Skin of body (tissue), 2 donors: Measurements from ENCODE around the gene SEPTIN5. TPM values are rescaled to one million over a fixed set of nuclear protein-coding genes. Genes with fewer than 3 reads are reported as not detected.
"Not testable (repeated sequence)": the region's sequence is repeated elsewhere in the genome, so short reads cannot be mapped to it uniquely, and the experiment has no call there.

Source experiments
- DNase-seq: peaks from one replicate; lab custom pipeline; 2025; lab: John Stamatoyannopoulos, UW
- total RNA-seq: library from RNA; depleted of rRNA; stranded (reverse); fragments of >200 nt; gene quantifications from one replicate; pipeline ENCODE4 v1.2.3, GENCODE V29; 2014

Gene SEPTIN5
- total RNA-seq, 1 donor from 2014 or later = 33.7 TPM

- DNase-seq = no peak
Measured at GRCh38 chr22:19680911-19681862, 33.1 kb upstream of the SEPTIN5 start.

- DNase-seq = no peak
Measured at GRCh38 chr22:19681863-19682245, 32.4 kb upstream of the SEPTIN5 start.

GRCh38 chr22:19686946-19687345 lies 27.4 kb upstream of the SEPTIN5 start:
- no peak for DNase-seq

GRCh38 chr22:19687561-19688300 lies 26.6 kb upstream of the SEPTIN5 start:
- DNase-seq = no peak

- no peak for DNase-seq
Measured at GRCh38 chr22:19688301-19689290, 25.7 kb upstream of the SEPTIN5 start.

- DNase-seq = no peak
Measured at GRCh38 chr22:19689408-19689807, 24.9 kb upstream of the SEPTIN5 start.

- no peak for DNase-seq
Measured at GRCh38 chr22:19691007-19691720, 23.1 kb upstream of the SEPTIN5 start.

GRCh38 chr22:19691721-19692341 lies 22.5 kb upstream of the SEPTIN5 start:
- no peak for DNase-seq

- no peak for DNase-seq
Measured at GRCh38 chr22:19693581-19693980, 20.7 kb upstream of the SEPTIN5 start.

GRCh38 chr22:19693981-19694670 lies 20.2 kb upstream of the SEPTIN5 start:
- no peak for DNase-seq

GRCh38 chr22:19694696-19695095 lies 19.6 kb upstream of the SEPTIN5 start:
- DNase-seq = no peak

GRCh38 chr22:19696504-19697276 lies 17.6 kb upstream of the SEPTIN5 start:
- no peak for DNase-seq

GRCh38 chr22:19697871-19698270 lies 16.4 kb upstream of the SEPTIN5 start:
- DNase-seq = not testable (repeated sequence)

- no peak for DNase-seq
Measured at GRCh38 chr22:19700790-19701419, 13.4 kb upstream of the SEPTIN5 start.

GRCh38 chr22:19701420-19702145 lies 12.7 kb upstream of the SEPTIN5 start:
- DNase-seq = no peak

GRCh38 chr22:19703869-19704268 lies 10.4 kb upstream of the SEPTIN5 start:
- no peak for DNase-seq

- no peak for DNase-seq
Measured at GRCh38 chr22:19704355-19705015, 9.8 kb upstream of the SEPTIN5 start.
